Liver (tissue), 9 donors: ENCODE results near the gene FKBP14. TPM values are rescaled to one million over a fixed set of nuclear protein-coding genes. Genes with fewer than 3 reads are reported as not detected.

Experiments used
- DNase-seq: peaks from one replicate; pipeline ENCODE4 v3.0.0-alpha.2; 2017; ENCODE audit warnings: low spot score
- H3K27ac ChIP-seq, 2 donors: one replicate each; pipeline ENCODE4 v1.7.0; 2013; ENCODE audit warnings: inconsistent platforms in 2 of 2, low read length in 2 of 2, control low read depth in 1 of 2, low read depth in 1 of 2, mild to moderate bottlenecking in 1 of 2
- H3K27me3 ChIP-seq, 4 donors: one replicate each; pipeline versions ENCODE4 v1.6.1 to v1.7.0; 2013; ENCODE audit warnings: low read length in 3 of 4, inconsistent platforms in 1 of 4, mild to moderate bottlenecking in 1 of 4, moderate library complexity in 1 of 4; ENCODE audit not compliant: control insufficient read depth in 4 of 4, insufficient read depth in 4 of 4
- H3K36me3 ChIP-seq, 4 donors: one replicate each; pipeline versions ENCODE4 v1.6.1 to v1.7.0; 2013; ENCODE audit warnings: low read length in 3 of 4, mild to moderate bottlenecking in 3 of 4, low read depth in 1 of 4, moderate library complexity in 1 of 4; ENCODE audit not compliant: control insufficient read depth in 4 of 4, insufficient read depth in 3 of 4
- H3K4me1 ChIP-seq, 4 donors: one replicate each; pipeline versions ENCODE4 v1.6.1 to v1.7.0; 2013; ENCODE audit warnings: low read length in 3 of 4, mild to moderate bottlenecking in 3 of 4, moderate library complexity in 1 of 4; ENCODE audit not compliant: control insufficient read depth in 4 of 4, insufficient read depth in 4 of 4
- H3K4me3 ChIP-seq, 3 donors: one replicate each; pipeline versions ENCODE4 v1.6.1 to v1.7.0; 2013; ENCODE audit warnings: low read length in 3 of 3, control low read depth in 1 of 3, low read depth in 1 of 3, mild to moderate bottlenecking in 1 of 3
- H3K9ac ChIP-seq, 2 donors: one replicate each; pipeline ENCODE4 v1.7.0; 2013; ENCODE audit warnings: low read length in 2 of 2, mild to moderate bottlenecking in 2 of 2, moderate library complexity in 2 of 2, control low read depth in 1 of 2, low read depth in 1 of 2
- H3K9me3 ChIP-seq, 4 donors: one replicate each; pipeline versions ENCODE4 v1.6.1 to v1.7.0; 2013; ENCODE audit warnings: low read length in 3 of 4; ENCODE audit not compliant: control insufficient read depth in 4 of 4
- EGR1 ChIP-seq, 2 donors: IDR thresholded peaks; 2 replicates each; pipeline ENCODE4 v1.6.1; 2016 to 2018; ENCODE audit warnings: antibody characterized with exemption in 2 of 2, low read depth in 2 of 2
- FOXA1 ChIP-seq: IDR thresholded peaks from 2 replicates; pipeline ENCODE4 v1.6.1; 2016; ENCODE audit warnings: antibody characterized with exemption
- FOXA2 ChIP-seq: IDR thresholded peaks from 2 replicates; pipeline ENCODE4 v1.6.1; 2016; ENCODE audit warnings: antibody characterized with exemption
- GABPA ChIP-seq, 2 donors: IDR thresholded peaks in 1 of 2; conservative IDR thresholded peaks in 1 of 2; 2 replicates each; pipeline ENCODE4 v1.6.1; 2016; ENCODE audit warnings: antibody characterized with exemption in 2 of 2, mild to moderate bottlenecking in 1 of 2, moderate library complexity in 1 of 2
- HNF4A ChIP-seq, 2 donors: conservative IDR thresholded peaks; 2 replicates each; pipeline ENCODE4 v1.6.1; 2016; ENCODE audit warnings: antibody characterized with exemption in 2 of 2, mild to moderate bottlenecking in 2 of 2
- HNF4G ChIP-seq: IDR thresholded peaks from 2 replicates; pipeline ENCODE4 v1.6.1; 2016; ENCODE audit warnings: antibody characterized with exemption
- JUND ChIP-seq, 2 donors: IDR thresholded peaks; 2 replicates each; pipeline ENCODE4 v1.6.1; 2016; ENCODE audit warnings: antibody characterized with exemption in 2 of 2
- MAX ChIP-seq: IDR thresholded peaks from 2 replicates; pipeline ENCODE4 v1.6.1; 2016; ENCODE audit warnings: antibody characterized with exemption
- NR2F2 ChIP-seq: IDR thresholded peaks from 2 replicates; pipeline ENCODE4 v1.6.1; 2016; ENCODE audit warnings: antibody characterized with exemption
- RAD21 ChIP-seq, 2 donors: IDR thresholded peaks; 2 replicates each; pipeline ENCODE4 v1.6.1; 2016; ENCODE audit warnings: antibody characterized with exemption in 2 of 2, mild to moderate bottlenecking in 2 of 2
- RXRA ChIP-seq, 2 donors: IDR thresholded peaks; 2 replicates each; pipeline ENCODE4 v1.6.1; 2017 to 2018; ENCODE audit warnings: antibody characterized with exemption in 2 of 2, mild to moderate bottlenecking in 1 of 2
- SP1 ChIP-seq: IDR thresholded peaks from 2 replicates; pipeline ENCODE4 v1.6.1; 2018; ENCODE audit warnings: antibody characterized with exemption, mild to moderate bottlenecking
- TAF1 ChIP-seq: conservative IDR thresholded peaks from 2 replicates; pipeline ENCODE4 v1.6.1; 2016; ENCODE audit warnings: antibody characterized with exemption, mild to moderate bottlenecking
- YY1 ChIP-seq: IDR thresholded peaks from 2 replicates; pipeline ENCODE4 v1.6.1; 2016; ENCODE audit warnings: antibody characterized with exemption, mild to moderate bottlenecking
- ZBTB33 ChIP-seq: IDR thresholded peaks from 2 replicates; pipeline ENCODE4 v1.6.1; 2016; ENCODE audit warnings: antibody characterized with exemption
- WGBS: extraction: QIAGEN DNeasy Blood & Tissue Kit; methylation state at CpG from one replicate; pipeline ENCODE4 v1.1.7; 2013; 5-methylcytosine and 5-hydroxymethylcytosine counted together
- polyA plus RNA-seq, 2 donors: library from polyadenylated mRNA; stranded (reverse) in 1 of 2; unstranded in 1 of 2; fragments of 200-250 nt in 1 of 2; fragments of >200 nt in 1 of 2; fragmentation: Nextera tagmentation in 1 of 2; extraction: Ambion mirVana in 1 of 2; gene quantifications; one replicate each; pipeline versions ENCODE4 v1.2.1 to v1.2.3, GENCODE V29; 2013 to 2015
- total RNA-seq, 2 donors: library from RNA; depleted of rRNA; stranded (reverse); fragments of >200 nt; gene quantifications; one replicate each; pipeline ENCODE4 v1.2.3, GENCODE V29; 2014
- TF ChIP-seq, protein P1 (sequence below): IDR thresholded peaks from 2 replicates; pipeline ENCODE4 v1.6.1; 2016; ENCODE audit warnings: antibody characterized with exemption
- TF ChIP-seq, protein P2 (sequence below): fragments of 150-350 bp; IDR thresholded peaks from 2 replicates; pipeline ENCODE4 v1.5.1; 2017; ENCODE audit warnings: improper control_type of control experiment, low read depth, low read length; ENCODE audit not compliant: missing input control
- donor health status: healthy.
- donor health status: healthy.
- donor health status: healthy.
- donor health status: healthy.
- donor health status: healthy.

Gene FKBP14
- total and polyA plus RNA-seq, 4 donors: 2.6 to 6.1 (median 3.5) TPM

DNA sequence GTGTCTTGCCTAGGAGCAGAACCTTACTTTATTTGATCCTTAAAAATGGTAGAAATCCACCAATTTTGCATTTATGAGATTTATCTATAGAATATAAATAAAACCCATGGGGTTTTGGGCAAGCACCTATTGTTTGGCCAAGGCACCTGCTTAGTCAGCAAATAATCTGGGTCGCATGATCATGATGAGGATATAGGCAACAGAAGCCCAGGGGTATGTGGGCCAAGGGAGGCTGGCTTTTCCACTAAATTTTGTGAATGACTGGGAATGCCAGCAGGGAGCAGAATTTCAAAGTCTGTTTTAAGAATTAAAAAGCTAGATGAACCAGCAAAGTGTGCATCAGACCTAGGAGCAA is 54.2 kb downstream of the FKBP14 start:
- H3K4me3 ChIP-seq: no peak overlapping the region
- no peak overlapping the region for H3K27ac ChIP-seq
- no peak for DNase-seq
- WGBS: 83% methylated on average over 1 of the region's 1 CpG
- H3K36me3 ChIP-seq: no peaks in the 10 kb centered on the region
- H3K9me3 ChIP-seq: no peaks in the 10 kb centered on the region
- no peak for TF ChIP-seq FOXA2
- H3K27me3 ChIP-seq: peaks cover 0 to 3% (median 0%) of the 10 kb centered on the region in 4 donors
- no peaks in the 10 kb centered on the region for H3K4me1 ChIP-seq
- no peak overlapping the region for H3K9ac ChIP-seq

DNA sequence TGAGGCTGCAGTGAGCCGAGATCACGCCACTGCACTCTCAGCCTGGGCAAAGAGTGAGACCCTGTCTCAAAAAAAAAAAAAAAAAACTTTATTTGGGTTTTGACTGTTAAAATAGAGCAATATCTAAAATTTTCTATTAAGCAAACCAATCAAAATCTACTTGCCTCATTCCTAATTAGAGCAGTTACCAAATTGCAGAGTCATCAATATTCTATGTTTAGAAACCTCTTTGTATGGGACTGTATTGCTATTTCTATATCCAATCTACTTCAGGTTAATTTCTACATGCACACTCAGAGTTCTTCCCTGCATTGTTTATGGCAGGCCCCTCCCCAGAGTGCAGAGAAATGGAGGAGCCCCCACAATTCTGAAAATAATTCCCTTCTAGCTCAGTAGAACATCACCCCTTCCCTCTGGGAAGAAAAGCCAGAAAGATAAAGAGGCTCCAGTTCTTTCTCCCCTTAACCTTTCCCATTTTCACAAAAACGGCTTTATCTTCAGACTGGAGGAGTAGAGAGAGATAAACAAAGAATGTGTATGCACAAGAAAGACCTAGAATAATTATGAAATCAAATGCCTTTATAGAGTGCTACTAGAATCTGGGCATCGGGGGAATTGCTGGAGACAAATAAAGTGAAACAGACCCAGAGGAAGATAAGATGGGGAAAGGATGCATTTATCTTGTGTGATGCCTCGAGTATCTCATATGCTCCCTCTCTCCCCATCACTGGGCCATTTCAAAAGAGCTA is 54.8 kb downstream of the FKBP14 start:
- Histone ChIP-seq H3K4me3 (no peak overlapping the region), H3K27ac (no peak overlapping the region), H3K27me3 (peaks cover 0 to 2% (median 0%) of the 10 kb centered on the region in 4 donors), H3K9ac (no peak overlapping the region), H3K9me3 (no peaks in the 10 kb centered on the region), H3K4me1 (no peaks in the 10 kb centered on the region), H3K36me3 (no peaks in the 10 kb centered on the region)
- DNase-seq: no peak
- no peak for TF ChIP-seq RAD21 (IDR thresholded peaks at IDR 0.05)
- TF ChIP-seq YY1: no peak
- TF ChIP-seq MAX: no peak
- no peak for TF ChIP-seq RXRA (IDR thresholded peaks at IDR 0.05)
- no peak for TF ChIP-seq TAF1
- 71% methylated on average over 5 of the region's 5 CpGs for WGBS

DNA sequence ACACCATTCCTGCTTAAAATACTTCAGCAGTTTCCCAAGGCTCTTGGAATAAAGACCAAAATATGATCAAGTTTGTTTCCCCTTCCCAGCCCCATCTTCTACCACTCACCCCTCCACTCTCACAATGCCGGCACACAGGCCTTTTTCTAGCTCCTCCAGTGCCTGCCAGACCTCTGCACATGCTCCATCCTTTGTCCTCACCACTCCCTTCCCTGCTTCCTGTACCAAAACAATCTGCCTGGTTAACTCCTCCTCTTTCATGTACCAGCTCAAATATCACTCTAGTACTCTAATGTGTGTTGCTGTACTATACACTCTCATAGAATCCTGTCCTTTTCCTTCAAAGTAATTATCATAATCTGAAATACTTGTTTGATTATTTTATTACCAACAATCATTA is 56.3 kb downstream of the FKBP14 start:
- Histone ChIP-seq H3K9me3 (no peaks in the 10 kb centered on the region), H3K4me1 (no peaks in the 10 kb centered on the region), H3K9ac (no peak overlapping the region), H3K27ac (no peak overlapping the region), H3K4me3 (no peak overlapping the region), H3K36me3 (no peaks in the 10 kb centered on the region), H3K27me3 (no peaks in the 10 kb centered on the region)
- no peak for DNase-seq
- TF ChIP-seq HNF4G (no peak), ZBTB33 (no peak), GABPA (IDR thresholded peaks at IDR 0.05 in 1 of 2, conservative IDR thresholded peaks at IDR 0.05 in 1 of 2) (no peak), JUND (IDR thresholded peaks at IDR 0.05) (no peak)
- WGBS: 69% methylated on average over 1 of the region's 1 CpG

DNA sequence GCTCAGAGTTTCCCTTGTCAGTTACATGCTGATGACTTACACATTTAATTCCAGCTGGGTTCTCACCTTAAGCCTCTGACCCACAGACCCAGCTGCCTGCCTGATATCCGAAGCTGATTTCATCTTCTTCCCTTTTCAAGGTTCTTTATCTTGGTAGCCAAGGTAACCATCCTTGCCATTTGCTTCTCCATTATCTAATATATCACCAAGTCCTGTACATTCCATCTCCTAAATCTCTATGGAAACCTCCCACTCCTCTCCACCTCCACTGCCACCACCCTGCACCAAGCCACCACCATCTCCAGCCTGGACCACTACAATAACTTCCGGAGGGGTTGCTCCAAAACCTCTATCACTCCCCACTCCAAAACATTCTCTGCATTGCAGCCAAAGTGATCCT is 56.8 kb downstream of the FKBP14 start:
- Histone ChIP-seq H3K9ac (no peak overlapping the region), H3K36me3 (no peaks in the 10 kb centered on the region), H3K27me3 (no peaks in the 10 kb centered on the region), H3K9me3 (no peaks in the 10 kb centered on the region), H3K4me1 (no peaks in the 10 kb centered on the region), H3K4me3 (no peak overlapping the region), H3K27ac (no peak overlapping the region)
- no peak for DNase-seq
- WGBS: 72% methylated on average over 2 of the region's 2 CpGs
- TF ChIP-seq FOXA2 (no peak), FOXA1 (no peak), RXRA (IDR thresholded peaks at IDR 0.05) (no peak), MAX (no peak), HNF4G (no peak), HNF4A (conservative IDR thresholded peaks at IDR 0.05) (no peak), NR2F2 (no peak), ZBTB33 (no peak), SP1 (no peak), EGR1 (IDR thresholded peaks at IDR 0.05; ENCODE audit: low read depth in 2 of 2) (no peak)
- TF ChIP-seq, protein P1, sequence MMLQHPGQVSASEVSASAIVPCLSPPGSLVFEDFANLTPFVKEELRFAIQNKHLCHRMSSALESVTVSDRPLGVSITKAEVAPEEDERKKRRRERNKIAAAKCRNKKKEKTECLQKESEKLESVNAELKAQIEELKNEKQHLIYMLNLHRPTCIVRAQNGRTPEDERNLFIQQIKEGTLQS: no peak
- TF ChIP-seq, protein P2, sequence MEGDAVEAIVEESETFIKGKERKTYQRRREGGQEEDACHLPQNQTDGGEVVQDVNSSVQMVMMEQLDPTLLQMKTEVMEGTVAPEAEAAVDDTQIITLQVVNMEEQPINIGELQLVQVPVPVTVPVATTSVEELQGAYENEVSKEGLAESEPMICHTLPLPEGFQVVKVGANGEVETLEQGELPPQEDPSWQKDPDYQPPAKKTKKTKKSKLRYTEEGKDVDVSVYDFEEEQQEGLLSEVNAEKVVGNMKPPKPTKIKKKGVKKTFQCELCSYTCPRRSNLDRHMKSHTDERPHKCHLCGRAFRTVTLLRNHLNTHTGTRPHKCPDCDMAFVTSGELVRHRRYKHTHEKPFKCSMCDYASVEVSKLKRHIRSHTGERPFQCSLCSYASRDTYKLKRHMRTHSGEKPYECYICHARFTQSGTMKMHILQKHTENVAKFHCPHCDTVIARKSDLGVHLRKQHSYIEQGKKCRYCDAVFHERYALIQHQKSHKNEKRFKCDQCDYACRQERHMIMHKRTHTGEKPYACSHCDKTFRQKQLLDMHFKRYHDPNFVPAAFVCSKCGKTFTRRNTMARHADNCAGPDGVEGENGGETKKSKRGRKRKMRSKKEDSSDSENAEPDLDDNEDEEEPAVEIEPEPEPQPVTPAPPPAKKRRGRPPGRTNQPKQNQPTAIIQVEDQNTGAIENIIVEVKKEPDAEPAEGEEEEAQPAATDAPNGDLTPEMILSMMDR: no peak
